ENCODE measurements around the gene CACNG8.

CACNG8 gene

DNA sequence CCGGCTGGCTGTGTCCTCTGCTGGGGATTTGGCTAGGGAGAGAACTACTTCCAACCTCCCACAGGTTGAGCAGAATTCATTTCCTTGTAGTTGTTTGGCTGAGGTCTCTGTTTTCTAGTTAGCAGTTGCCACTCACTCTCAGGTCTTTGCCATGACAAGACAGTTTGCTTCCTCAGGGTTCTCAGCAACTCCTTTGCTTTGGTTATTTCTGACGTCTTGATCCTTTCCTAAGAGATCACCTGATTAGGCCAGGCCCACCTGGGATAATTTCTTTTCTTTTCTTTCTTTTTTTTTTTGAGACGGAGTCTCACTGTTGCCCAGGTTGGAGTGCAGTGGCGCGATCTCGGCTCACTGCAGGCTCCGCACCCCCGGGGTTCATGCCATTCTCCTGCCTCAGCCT is 9.4 kb upstream of the CACNG8 start:
- Mint-ChIP-seq H3K4me3 (no peak overlapping the region), H3K27ac (no peak overlapping the region), H3K27me3 (peaks cover 33 to 46% of the 10 kb centered on the region in 2 donors), H3K9me3 (peaks cover 0 to 6% of the 10 kb centered on the region in 2 donors), H3K36me3 (peaks cover 0 to 1% of the 10 kb centered on the region in 2 donors), H3K4me1 (peaks cover 3 to 4% of the 10 kb centered on the region in 2 donors)
- DNase-seq (no peak), ATAC-seq (replicated peaks) (no peak)

DNA sequence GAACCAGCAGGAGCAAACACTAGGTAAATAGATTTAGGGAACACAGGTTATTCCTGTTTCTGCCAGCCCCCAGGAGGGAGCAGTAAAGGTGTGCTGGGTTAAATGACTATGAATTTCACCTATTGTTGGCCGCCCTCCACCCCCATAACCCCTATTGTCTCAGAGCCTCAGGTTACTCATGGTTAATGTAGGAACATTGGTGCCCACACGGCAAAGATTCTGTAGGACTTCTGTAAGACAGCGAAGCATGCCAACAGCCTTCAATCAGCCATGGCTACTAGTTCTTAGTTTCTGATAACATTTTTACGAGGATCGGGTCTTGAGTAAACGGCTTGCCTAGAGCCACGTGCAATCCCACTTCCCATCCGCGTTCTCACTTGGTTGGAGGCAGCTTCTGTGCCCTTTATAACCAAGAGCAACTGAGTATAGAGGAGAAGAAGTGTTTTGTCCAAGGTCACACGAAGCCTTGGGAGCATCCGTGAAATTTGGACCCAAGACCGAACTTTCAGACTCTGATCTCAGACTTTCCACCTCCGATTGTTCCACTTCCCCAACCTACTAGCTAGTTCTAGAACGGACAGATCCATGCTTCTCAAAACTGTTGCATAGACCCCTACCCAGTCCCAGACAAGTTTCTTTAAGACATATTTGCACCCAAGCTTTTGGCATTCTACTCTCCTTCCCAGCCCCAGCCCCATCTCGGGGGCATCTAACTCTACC is 5.1 kb upstream of the CACNG8 start:
- ATAC-seq (replicated peaks): no peak

DNA sequence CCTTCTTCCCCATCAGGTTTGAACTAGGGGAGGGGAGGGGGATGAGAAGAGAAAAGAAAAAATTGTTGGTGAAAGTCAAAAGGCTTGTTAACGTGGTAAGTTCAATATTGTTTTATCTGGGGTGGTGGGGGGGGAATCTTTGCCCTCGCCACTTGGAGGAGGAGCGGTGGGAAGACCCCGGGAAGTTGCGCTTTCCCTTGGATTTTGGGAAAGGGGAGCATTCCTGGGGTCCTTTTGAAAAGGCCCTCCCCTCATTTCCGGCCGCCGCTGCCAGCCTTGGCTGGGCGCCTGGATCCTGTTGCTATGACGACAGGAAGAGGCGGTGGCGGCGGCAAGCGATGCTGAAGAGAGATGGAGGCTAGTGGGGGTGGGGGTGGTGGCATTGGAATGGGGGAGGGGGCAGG is 4.6 kb upstream of the CACNG8 start:
- DNase-seq: no peak
- peaks cover 60 to 71% of the 10 kb centered on the region in 2 donors for H3K27me3 Mint-ChIP-seq
- no peak for ATAC-seq (replicated peaks)
- H3K27ac Mint-ChIP-seq: no peak overlapping the region
- H3K4me1 Mint-ChIP-seq: peaks cover 16 to 20% of the 10 kb centered on the region in 2 donors
- H3K9me3 Mint-ChIP-seq: peaks cover 0 to 5% of the 10 kb centered on the region in 2 donors
- no peak overlapping the region for H3K4me3 Mint-ChIP-seq
- no peaks in the 10 kb centered on the region for H3K36me3 Mint-ChIP-seq

More for the DNA sequence above, 5.1 kb upstream of the CACNG8 start:
- no peak overlapping the region for H3K27ac Mint-ChIP-seq
- no peaks in the 10 kb centered on the region for H3K36me3 Mint-ChIP-seq
- peaks cover 0 to 5% of the 10 kb centered on the region in 2 donors for H3K9me3 Mint-ChIP-seq
- H3K4me3 Mint-ChIP-seq: no peak overlapping the region
- peaks cover 16 to 20% of the 10 kb centered on the region in 2 donors for H3K4me1 Mint-ChIP-seq
- peaks cover 60 to 71% of the 10 kb centered on the region in 2 donors for H3K27me3 Mint-ChIP-seq
- DNase-seq: no peak

DNA sequence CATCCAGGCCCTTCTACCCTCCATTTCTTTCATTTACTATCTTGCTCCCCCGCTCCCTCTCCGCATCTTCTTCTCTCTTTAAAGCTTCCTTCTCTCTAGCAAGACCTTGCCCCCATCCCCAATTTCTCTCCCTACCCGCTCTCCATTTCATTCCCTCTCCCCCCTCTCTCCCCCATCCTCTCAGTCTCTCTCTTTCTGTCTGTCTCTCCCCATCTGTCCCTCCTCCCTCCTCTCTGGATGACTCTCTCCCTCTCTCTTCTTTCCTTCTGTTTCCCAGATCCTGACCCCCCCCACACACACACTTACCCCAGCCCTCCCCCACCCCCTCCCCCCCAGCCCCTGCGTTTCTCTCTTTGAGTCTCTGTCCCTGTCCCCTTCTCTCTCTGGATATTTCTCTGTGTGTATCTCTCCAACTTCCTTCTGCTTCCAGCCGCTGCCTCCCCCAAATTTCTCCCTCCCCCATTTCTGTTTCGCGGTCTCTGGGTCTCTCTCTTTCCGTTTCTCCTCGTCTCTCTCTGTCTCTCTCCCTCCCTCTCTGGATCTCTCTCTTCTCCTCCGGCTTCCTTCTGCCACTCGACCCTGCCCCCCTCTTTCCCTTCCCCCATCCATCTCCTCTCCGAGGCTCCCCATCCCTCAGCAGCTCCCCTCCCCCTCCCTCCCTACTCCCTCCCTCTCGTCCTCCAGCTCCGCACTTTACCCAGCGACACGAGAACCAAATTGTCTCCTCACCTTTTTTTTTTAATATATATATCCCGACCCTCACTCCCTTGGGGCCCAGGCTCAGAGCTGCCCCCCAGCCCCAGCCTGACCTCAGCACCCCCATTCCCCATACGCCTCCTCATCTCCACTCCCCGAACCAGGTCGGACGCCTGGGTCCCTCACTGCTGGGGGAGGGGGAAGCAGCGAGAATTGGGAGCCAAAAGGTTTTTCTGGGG is 3.6 kb upstream of the CACNG8 start:
- Mint-ChIP-seq H3K9me3 (peaks cover 0 to 5% of the 10 kb centered on the region in 2 donors), H3K4me3 (no peak overlapping the region), H3K36me3 (no peaks in the 10 kb centered on the region), H3K27ac (no peak overlapping the region), H3K27me3 (peaks cover 68 to 80% of the 10 kb centered on the region in 2 donors), H3K4me1 (peaks cover 21 to 23% of the 10 kb centered on the region in 2 donors)
- ATAC-seq (replicated peaks) (no peak), DNase-seq (no peak)

DNA sequence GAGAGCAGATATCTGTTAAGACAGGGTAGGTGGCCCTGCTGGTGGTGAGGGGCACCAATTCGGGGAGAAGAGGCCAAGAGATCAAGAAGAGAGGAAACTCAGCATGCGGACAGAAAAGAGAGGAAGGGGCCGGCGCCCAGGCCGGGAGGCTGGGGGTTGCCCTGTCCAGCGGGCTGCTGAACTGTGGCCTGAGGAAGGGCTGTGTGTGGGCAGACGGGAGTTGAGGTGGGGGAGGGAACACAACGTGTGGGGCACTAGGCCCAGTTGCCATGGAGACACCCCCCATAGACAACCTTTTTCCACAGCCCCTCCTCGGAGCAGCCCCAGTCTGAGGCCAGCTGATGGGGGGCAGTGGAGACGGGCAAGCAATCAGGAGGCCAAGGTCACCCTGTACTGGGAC is 2.5 kb upstream of the CACNG8 start:
- Mint-ChIP-seq H3K27me3 (peaks cover 74 to 86% of the 10 kb centered on the region in 2 donors), H3K36me3 (no peaks in the 10 kb centered on the region), H3K9me3 (peaks cover 0 to 2% of the 10 kb centered on the region in 2 donors), H3K27ac (no peak overlapping the region), H3K4me3 (no peak overlapping the region), H3K4me1 (peaks cover 21 to 24% of the 10 kb centered on the region in 2 donors)
- DNase-seq: no peak
- no peak for ATAC-seq (replicated peaks)

DNA sequence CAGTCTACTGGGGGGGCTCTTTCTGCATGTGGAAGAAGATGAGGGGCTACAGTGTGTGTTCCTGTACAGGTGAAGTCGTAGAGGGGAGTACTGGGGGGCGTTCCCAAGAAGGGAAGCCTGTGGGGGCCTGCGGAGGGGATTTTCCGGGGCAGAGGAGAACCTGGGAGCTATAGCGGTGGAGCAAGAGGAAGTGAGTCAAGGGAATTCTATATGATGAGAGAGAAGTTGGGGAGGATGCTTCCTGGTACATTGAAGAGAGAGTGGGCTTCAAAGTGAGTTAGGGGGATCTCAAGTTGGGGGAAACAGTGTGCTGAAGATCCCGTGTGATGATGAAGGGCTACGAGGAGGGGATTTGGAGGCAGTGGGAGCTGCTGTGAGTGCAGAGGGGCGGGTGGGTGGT is 1.9 kb upstream of the CACNG8 start:
- H3K9me3 Mint-ChIP-seq: peaks cover 0 to 2% of the 10 kb centered on the region in 2 donors
- peak overlapping the region in 1 of 2 donors; percentile 19 for H3K4me3 Mint-ChIP-seq
- DNase-seq (no peak), ATAC-seq (replicated peaks) (no peak)
- H3K27ac Mint-ChIP-seq: no peak overlapping the region
- peaks cover 74 to 86% of the 10 kb centered on the region in 2 donors for H3K27me3 Mint-ChIP-seq
- H3K4me1 Mint-ChIP-seq: peaks cover 21 to 26% of the 10 kb centered on the region in 2 donors
- H3K36me3 Mint-ChIP-seq: no peaks in the 10 kb centered on the region

DNA sequence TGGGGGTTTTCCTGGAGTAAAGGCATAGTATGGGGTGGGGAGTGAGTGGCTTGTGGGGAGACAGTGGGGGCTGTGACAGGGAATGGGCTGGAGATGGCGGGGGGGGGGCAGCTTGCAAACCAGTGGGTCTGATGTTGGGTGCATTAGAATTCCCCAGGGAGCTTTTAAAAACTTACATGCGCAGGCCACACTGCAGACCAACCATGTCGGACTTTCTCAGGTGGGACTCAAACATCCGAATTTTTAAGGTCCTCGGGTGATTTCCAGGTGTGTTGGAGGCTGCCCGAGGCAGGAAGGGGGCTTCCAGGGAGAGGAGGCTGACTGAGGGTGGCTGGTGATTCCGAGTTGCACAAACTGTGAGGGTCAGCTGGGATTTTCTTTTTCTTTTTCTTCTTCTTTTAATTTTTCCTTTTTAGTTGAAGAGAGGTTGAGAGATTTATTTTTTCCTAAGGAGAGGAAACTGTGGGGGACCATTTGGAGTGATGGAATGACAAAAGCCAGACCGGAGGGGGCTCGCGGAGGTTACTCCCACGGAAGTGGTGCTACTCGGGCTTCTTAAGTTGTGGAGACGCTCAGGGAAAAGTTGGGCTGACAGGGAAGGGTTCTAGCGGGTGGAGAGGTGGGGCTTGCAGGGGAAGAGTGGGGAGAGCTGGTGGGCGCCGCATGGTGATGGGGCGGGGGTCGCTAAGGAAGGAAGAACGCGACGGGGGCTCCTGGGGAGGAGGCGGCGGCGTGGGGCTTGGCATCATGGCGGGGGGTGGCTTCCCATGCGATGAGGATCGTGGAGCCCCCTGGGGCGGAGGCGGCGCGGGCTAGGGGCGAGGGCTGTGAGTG is 997 bp upstream of the CACNG8 start:
- H3K27me3 Mint-ChIP-seq: peaks cover 79 to 84% of the 10 kb centered on the region in 2 donors
- no peak for DNase-seq
- no peak overlapping the region for H3K4me3 Mint-ChIP-seq
- ATAC-seq (replicated peaks): no peak
- peaks cover 21 to 26% of the 10 kb centered on the region in 2 donors for H3K4me1 Mint-ChIP-seq
- H3K9me3 Mint-ChIP-seq: peaks cover 0 to 2% of the 10 kb centered on the region in 2 donors
- H3K27ac Mint-ChIP-seq: peak overlapping the region; percentile 38
- H3K36me3 Mint-ChIP-seq: no peaks in the 10 kb centered on the region

DNA sequence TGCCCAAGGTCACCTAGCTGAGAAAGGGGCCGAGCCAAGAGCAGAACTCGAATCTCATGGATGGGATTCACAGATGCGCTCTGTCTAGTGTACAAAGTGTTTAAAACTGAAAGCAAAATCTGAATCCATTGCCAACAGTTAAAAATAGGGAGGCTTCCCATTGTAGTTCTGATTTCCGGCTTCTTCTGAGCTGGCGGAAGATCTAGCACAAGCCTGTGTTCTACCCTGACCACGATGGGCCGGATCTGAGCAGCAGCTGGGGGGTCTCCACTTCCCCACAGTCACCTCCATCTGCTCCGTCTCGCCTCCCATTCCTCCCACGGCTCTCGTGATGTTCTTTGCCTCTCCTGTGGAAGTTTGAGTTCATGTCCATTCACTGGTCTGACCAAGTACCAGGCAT is 2.4 kb downstream of the CACNG8 start:
- no peaks in the 10 kb centered on the region for H3K36me3 Mint-ChIP-seq
- H3K27ac Mint-ChIP-seq: no peak overlapping the region
- no peak overlapping the region for H3K4me3 Mint-ChIP-seq
- ATAC-seq (replicated peaks) (no peak), DNase-seq (no peak)
- peaks cover 0 to 1% of the 10 kb centered on the region in 2 donors for H3K9me3 Mint-ChIP-seq
- peaks cover 16 to 18% of the 10 kb centered on the region in 2 donors for H3K4me1 Mint-ChIP-seq
- peaks cover 61 to 66% of the 10 kb centered on the region in 2 donors for H3K27me3 Mint-ChIP-seq

DNA sequence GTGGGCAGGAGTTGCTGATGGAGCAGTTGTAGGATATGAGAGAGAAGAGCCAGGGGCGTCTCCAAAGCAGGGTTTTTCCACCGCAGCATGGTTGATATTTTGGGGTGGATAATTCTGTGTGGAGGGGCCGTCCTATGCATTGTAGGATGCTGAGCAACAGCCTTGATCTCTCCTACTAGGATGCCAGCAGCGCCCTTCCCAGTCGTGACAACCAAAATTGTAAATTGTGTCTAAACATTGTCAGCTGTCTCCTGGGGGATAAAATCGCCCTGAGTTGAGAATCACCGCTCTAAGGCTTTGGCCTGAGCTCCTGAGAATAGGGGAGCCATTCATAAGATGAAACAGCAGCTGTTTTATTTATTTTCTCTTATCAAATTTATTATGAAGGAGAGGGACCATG is 4.2 kb downstream of the CACNG8 start:
- DNase-seq (no peak), ATAC-seq (replicated peaks) (no peak)
- no peak overlapping the region for H3K27ac Mint-ChIP-seq
- no peaks in the 10 kb centered on the region for H3K9me3 Mint-ChIP-seq
- H3K27me3 Mint-ChIP-seq: peaks cover 50 to 58% of the 10 kb centered on the region in 2 donors
- H3K36me3 Mint-ChIP-seq: no peaks in the 10 kb centered on the region
- peaks cover 5 to 6% of the 10 kb centered on the region in 2 donors for H3K4me1 Mint-ChIP-seq
- no peak overlapping the region for H3K4me3 Mint-ChIP-seq

DNA sequence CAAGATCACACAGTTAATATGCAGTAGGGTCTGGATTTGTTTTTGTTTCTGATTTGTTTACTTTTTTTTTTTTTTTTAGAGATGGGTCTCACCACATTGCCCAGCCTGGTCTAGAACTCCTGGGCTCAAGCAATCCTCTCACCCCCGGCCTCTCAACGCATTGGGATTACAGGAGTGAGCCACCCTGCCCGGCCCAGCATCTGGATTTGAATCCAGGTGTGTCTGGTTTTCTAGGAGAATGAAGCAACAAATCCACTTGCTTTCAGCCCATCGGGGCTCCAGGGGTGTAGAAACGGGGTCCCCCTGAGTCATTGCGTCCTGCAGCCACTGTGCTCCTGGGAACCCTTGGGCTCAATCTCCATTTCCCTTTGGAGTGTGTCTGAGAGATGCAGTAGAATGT is 6.6 kb downstream of the CACNG8 start:
- peaks cover 50 to 56% of the 10 kb centered on the region in 2 donors for H3K27me3 Mint-ChIP-seq

DNA sequence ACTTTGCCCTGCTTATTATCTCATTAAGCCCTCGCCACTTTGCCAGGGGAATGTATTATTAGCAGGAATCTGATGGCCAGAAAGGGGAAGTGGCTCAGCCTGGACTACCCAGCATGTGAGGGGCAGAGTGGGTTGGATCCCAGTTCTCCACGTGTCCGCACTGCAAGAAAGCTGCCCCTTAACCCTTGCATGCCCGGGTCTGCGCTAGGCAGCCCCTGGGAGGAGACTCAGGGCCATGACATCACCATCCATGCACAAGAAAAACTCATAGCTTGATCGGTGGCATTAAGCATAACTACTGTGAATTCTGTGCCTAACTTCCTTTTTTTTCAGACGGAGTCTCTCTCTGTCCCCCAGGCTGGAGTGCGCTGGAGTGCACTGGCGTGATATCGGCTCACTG is 8.9 kb downstream of the CACNG8 start:
- Mint-ChIP-seq H3K4me3 (no peak overlapping the region), H3K27ac (no peak overlapping the region), H3K9me3 (no peaks in the 10 kb centered on the region), H3K27me3 (peaks cover 40 to 51% of the 10 kb centered on the region in 2 donors), H3K4me1 (no peaks in the 10 kb centered on the region), H3K36me3 (no peaks in the 10 kb centered on the region)
- ATAC-seq (replicated peaks) (no peak), DNase-seq (no peak)

More for the DNA sequence above, 6.6 kb downstream of the CACNG8 start:
- Mint-ChIP-seq H3K36me3 (no peaks in the 10 kb centered on the region), H3K4me3 (no peak overlapping the region), H3K27ac (no peak overlapping the region), H3K4me1 (peaks cover 0 to 3% of the 10 kb centered on the region in 2 donors), H3K9me3 (no peaks in the 10 kb centered on the region)
- ATAC-seq (replicated peaks): no peak
- DNase-seq: no peak

DNA sequence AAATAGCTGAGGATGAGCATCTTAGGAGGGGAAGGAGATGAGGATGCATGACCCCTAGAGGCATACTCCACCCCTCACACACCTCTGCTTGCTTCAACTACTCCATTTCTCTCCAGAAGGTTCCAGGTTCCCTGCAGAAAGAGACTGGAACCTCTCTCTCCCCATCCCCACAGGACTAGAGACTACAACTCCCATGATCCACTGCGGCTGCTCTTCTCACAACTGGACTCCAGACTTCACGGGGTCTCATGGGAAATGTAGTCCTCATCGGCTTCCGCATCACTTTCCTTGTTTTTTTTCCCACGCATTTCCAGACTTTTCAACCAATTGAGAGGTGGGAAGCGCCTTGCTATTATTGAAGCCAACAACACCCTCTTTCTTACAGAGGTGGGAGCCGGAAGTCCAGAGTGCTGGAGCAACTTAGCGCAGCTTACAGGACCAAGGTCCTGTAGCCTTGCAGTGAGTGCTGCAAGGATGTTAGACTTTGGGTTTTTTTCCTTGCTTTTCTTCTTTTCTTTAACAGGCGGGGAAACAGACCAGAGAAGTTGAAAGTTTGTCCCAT is 14.8 kb downstream of the CACNG8 start:
- ATAC-seq (replicated peaks): peak; percentile 90 to 92
- peaks cover 21 to 24% of the 10 kb centered on the region in 2 donors for H3K4me1 Mint-ChIP-seq
- peaks cover 68 to 76% of the 10 kb centered on the region in 2 donors for H3K27me3 Mint-ChIP-seq
- peaks cover 4 to 18% of the 10 kb centered on the region in 2 donors for H3K36me3 Mint-ChIP-seq
- peaks cover 16 to 20% of the 10 kb centered on the region in 2 donors for H3K9me3 Mint-ChIP-seq
- peak; percentile 38 for DNase-seq
- peak overlapping the region; percentile 64 to 75 for H3K4me3 Mint-ChIP-seq
- no peak overlapping the region for H3K27ac Mint-ChIP-seq

DNA sequence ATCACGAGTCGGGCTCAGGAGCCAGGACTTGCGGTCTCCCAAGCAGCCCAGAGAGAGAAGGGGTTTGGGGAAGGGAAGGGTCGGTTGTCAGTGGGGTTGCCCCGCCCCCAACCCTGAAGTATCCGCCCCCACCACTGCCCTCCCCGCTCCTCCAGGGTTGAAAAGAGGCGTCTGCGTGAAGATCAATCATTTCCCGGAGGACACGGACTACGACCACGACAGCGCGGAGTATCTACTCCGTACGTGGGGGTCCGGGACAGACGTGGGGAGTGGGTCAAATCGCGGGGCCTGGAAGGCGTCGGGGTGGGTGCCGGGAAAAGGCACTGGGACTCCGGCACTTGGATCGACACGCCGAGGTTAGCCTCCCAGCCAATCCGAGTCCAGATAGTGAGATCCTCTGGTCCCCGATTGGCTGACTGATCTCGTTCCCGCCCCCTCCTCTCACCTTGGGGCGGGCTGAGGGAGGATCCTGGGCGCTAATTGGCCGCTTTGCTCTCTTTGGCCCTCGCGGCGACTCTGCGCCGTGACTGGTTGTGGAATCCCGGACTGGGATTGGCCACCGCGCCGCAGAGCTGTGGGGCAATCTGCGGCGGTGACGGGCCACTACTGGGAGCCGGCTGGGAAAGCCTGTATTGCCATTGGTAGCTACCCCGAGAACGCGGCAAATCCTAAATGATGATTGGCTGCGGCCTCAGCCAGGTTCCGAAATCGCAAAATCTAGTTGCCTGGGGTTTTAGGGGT is 15.4 kb downstream of the CACNG8 start:
- peaks cover 4 to 18% of the 10 kb centered on the region in 2 donors for H3K36me3 Mint-ChIP-seq
- peaks cover 16 to 20% of the 10 kb centered on the region in 2 donors for H3K9me3 Mint-ChIP-seq
- peak overlapping the region; percentile 64 to 75 for H3K4me3 Mint-ChIP-seq
- no peak for DNase-seq
- H3K27ac Mint-ChIP-seq: no peak overlapping the region
- peaks cover 21 to 24% of the 10 kb centered on the region in 2 donors for H3K4me1 Mint-ChIP-seq
- ATAC-seq (replicated peaks): peak in 1 of 2 donors; percentile 30
- peaks cover 62 to 70% of the 10 kb centered on the region in 2 donors for H3K27me3 Mint-ChIP-seq

Data from stimulated activated naive B cell treated with anti-CD40 and anti-IgM and Interleukin-4, amounts not matched to agents 10 μg/mL and 1 μg/mL and 100 μg/mL, for 72 hours (primary cell).